Panc1 (cell line): ENCODE data around the gene RAPGEF3. TPM values are rescaled to one million over a fixed set of nuclear protein-coding genes. Genes with fewer than 3 reads are reported as not detected.

Experiments used
- ATAC-seq: fragments of 200-7000 bp; cut with Tn5 transposase; 2 replicates; pipeline ENCODE4 v1.9.1; 2020; ENCODE audit warnings: mild to moderate bottlenecking, moderate library complexity
- BruUV-seq: library from RNA; stranded (reverse); fragments of 400-500 nt; replicated peaks from 2 replicates; lab custom pipeline; 2021; lab: Mats Ljungman, UMichigan
- CTCF ChIA-PET: fragments of 300-600 bp; sonication (Branson Sonifier 250); formaldehyde crosslinking; loops from one replicate; lab custom pipeline; 2022; ENCODE audit warnings: antibody characterized with exemption; lab: Charles Lee
- POLR2A ChIA-PET: fragments of 300-600 bp; sonication (Branson Sonifier 250); formaldehyde crosslinking; loops from one replicate; lab custom pipeline; 2022; ENCODE audit warnings: antibody characterized with exemption; lab: Charles Lee
- DNase-seq: peaks from one replicate; pipeline ENCODE4 v3.0.0-alpha.2; 2010; ENCODE audit warnings: low read depth, low spot score
- H3K27ac ChIP-seq: 2 replicates; pipeline ENCODE4 v1.5.1; 2011; ENCODE audit warnings: mild to moderate bottlenecking, low read length, inconsistent platforms
- H3K27me3 ChIP-seq: fragments of 200-500 bp; sonication (Bioruptor generic); 2 replicates; pipeline ENCODE4 v1.6.0; 2014; ENCODE audit warnings: low read length, inconsistent platforms; ENCODE audit not compliant: control insufficient read depth, insufficient read depth
- H3K36me3 ChIP-seq: fragments of 200-500 bp; sonication (Bioruptor generic); 2 replicates; pipeline ENCODE4 v1.5.1; 2014; ENCODE audit warnings: inconsistent platforms, mild to moderate bottlenecking, low read length, moderate library complexity; ENCODE audit not compliant: control insufficient read depth, insufficient read depth
- H3K4me1 ChIP-seq: 2 replicates; pipeline ENCODE4 v1.5.1; 2011; ENCODE audit warnings: inconsistent platforms, mild to moderate bottlenecking, low read length, moderate library complexity; ENCODE audit not compliant: control insufficient read depth, insufficient read depth
- H3K4me3 ChIP-seq, 2 experiments: 2 replicates each; pipeline ENCODE4 v1.5.1; 2011 to 2012; ENCODE audit warnings: low read depth in 2 of 2, low read length in 2 of 2, mild to moderate bottlenecking in 2 of 2, inconsistent platforms in 1 of 2, moderate library complexity in 1 of 2
- H3K9me3 ChIP-seq: fragments of 200-500 bp; sonication (Bioruptor generic); 2 replicates; pipeline ENCODE4 v1.5.1; 2014; ENCODE audit warnings: low read depth, mild to moderate bottlenecking, inconsistent platforms, low read length, moderate library complexity; ENCODE audit not compliant: control insufficient read depth, insufficient read depth
- POLR2AphosphoS5 ChIP-seq: IDR thresholded peaks from 2 replicates; pipeline ENCODE4 v1.6.1; 2012; ENCODE audit warnings: mild to moderate bottlenecking, low read depth, low read length, moderate library complexity
- SIN3A ChIP-seq: IDR thresholded peaks from 2 replicates; pipeline ENCODE4 v1.6.1; 2012; ENCODE audit warnings: low read depth, mild to moderate bottlenecking, low read length, moderate library complexity, borderline replicate concordance; ENCODE audit not compliant: insufficient read depth
- TCF7L2 ChIP-seq: IDR thresholded peaks from 2 replicates; pipeline ENCODE4 v1.6.1; 2011; ENCODE audit warnings: mild to moderate bottlenecking, low read depth, low read length, inconsistent platforms
- in situ Hi-C: cut with HindIII; loops from 2 replicates; pipeline ENCODE4 v1.10.0; 2016; ENCODE audit warnings: low sequenced_read_pairs, low pct_unique_long_range_greater_than_20kb
- intact Hi-C: fragments of 100-400 bp; cut with micrococcal nuclease; formaldehyde crosslinking; loops from one replicate; pipeline ENCODE4 v1.10.0; 2022; ENCODE audit not compliant: unreplicated experiment
- total RNA-seq: library from RNA; stranded (reverse); gene quantifications from one replicate; pipeline ENCODE4 v1.2.1, GENCODE V29; 2021; ENCODE audit not compliant: unreplicated experiment
- TF ChIP-seq, protein P1 (sequence below): fragments of 450-650 bp; IDR thresholded peaks from 2 replicates; pipeline ENCODE4 v1.5.1; 2017; ENCODE audit warnings: mild to moderate bottlenecking
- TF ChIP-seq, protein P2 (sequence below), 2 experiments: IDR thresholded peaks; 2 replicates each; pipeline ENCODE4 v1.6.1; 2011 to 2012; ENCODE audit warnings: low read depth in 2 of 2, control low read depth in 1 of 2, low read length in 1 of 2, mild to moderate bottlenecking in 1 of 2, moderate library complexity in 1 of 2; ENCODE audit not compliant: insufficient read depth in 1 of 2

Gene RAPGEF3
- total RNA-seq, 1 experiment from 2014 or later = 5.8 TPM

- DNase-seq (no peak), ATAC-seq (no peak)
- H3K36me3 ChIP-seq = no peaks in the 10 kb centered on the region
- H3K27me3 ChIP-seq = no peaks in the 10 kb centered on the region
- no peak overlapping the region for H3K4me3 ChIP-seq
- POLR2A ChIA-PET = no interaction called here
- intact Hi-C loops (loop anchor here (10.0 kb wide), 1 partner anchor 123 kb away; no protein-coding TSS in a partner anchor), in situ Hi-C loops (no loop called here)
- no peak overlapping the region for H3K27ac ChIP-seq
- BruUV-seq = no TSS peak
- CTCF ChIA-PET = no interaction called here
- no peak for TF ChIP-seq TCF7L2
- TF ChIP-seq SIN3A = no peak
- TF ChIP-seq POLR2AphosphoS5 = no peak
- TF ChIP-seq, protein P1, sequence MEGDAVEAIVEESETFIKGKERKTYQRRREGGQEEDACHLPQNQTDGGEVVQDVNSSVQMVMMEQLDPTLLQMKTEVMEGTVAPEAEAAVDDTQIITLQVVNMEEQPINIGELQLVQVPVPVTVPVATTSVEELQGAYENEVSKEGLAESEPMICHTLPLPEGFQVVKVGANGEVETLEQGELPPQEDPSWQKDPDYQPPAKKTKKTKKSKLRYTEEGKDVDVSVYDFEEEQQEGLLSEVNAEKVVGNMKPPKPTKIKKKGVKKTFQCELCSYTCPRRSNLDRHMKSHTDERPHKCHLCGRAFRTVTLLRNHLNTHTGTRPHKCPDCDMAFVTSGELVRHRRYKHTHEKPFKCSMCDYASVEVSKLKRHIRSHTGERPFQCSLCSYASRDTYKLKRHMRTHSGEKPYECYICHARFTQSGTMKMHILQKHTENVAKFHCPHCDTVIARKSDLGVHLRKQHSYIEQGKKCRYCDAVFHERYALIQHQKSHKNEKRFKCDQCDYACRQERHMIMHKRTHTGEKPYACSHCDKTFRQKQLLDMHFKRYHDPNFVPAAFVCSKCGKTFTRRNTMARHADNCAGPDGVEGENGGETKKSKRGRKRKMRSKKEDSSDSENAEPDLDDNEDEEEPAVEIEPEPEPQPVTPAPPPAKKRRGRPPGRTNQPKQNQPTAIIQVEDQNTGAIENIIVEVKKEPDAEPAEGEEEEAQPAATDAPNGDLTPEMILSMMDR = no peak
- TF ChIP-seq, protein P2, sequence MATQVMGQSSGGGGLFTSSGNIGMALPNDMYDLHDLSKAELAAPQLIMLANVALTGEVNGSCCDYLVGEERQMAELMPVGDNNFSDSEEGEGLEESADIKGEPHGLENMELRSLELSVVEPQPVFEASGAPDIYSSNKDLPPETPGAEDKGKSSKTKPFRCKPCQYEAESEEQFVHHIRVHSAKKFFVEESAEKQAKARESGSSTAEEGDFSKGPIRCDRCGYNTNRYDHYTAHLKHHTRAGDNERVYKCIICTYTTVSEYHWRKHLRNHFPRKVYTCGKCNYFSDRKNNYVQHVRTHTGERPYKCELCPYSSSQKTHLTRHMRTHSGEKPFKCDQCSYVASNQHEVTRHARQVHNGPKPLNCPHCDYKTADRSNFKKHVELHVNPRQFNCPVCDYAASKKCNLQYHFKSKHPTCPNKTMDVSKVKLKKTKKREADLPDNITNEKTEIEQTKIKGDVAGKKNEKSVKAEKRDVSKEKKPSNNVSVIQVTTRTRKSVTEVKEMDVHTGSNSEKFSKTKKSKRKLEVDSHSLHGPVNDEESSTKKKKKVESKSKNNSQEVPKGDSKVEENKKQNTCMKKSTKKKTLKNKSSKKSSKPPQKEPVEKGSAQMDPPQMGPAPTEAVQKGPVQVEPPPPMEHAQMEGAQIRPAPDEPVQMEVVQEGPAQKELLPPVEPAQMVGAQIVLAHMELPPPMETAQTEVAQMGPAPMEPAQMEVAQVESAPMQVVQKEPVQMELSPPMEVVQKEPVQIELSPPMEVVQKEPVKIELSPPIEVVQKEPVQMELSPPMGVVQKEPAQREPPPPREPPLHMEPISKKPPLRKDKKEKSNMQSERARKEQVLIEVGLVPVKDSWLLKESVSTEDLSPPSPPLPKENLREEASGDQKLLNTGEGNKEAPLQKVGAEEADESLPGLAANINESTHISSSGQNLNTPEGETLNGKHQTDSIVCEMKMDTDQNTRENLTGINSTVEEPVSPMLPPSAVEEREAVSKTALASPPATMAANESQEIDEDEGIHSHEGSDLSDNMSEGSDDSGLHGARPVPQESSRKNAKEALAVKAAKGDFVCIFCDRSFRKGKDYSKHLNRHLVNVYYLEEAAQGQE (IDR thresholded peaks at IDR 0.05; ENCODE audit: insufficient read depth in 1 of 2, low read depth in 2 of 2, low read length in 1 of 2) = no peak
- H3K4me1 ChIP-seq = peaks cover 3% of the 10 kb centered on the region; the same call in 1 of the 2 replicates
- H3K9me3 ChIP-seq = no peaks in the 10 kb centered on the region
These were observed 46.5 kb downstream of the RAPGEF3 start for GRCh38 chr12:47712171-47712570.

DNA sequence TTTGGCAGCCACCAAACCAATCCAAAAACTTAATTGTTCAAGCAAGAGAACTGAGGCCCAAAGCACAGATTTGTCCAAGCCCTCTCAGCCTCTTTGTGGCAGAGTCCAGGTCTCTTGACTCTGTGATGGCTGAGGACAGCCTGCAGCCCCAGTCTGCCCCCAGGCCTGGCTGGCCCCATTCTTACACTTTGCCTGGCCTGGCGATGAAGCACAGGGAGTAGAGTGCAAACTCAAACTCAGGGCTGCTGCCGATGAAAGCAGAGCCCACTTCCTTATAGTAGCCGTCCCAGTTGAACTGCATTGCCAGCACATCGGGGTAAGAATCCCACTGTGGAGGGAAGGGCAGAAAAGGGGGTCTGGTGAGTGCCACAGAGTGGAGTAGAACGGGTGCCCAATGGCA lies 47.2 kb downstream of the RAPGEF3 start:
- ChIA-PET POLR2A (no interaction called here), CTCF (interaction anchor here (0.5 kb wide), 1 partner anchor 25 kb away, joined by 3 read pairs; no protein-coding TSS in a partner anchor)
- Histone ChIP-seq H3K36me3 (no peaks in the 10 kb centered on the region; the same call in 1 of the 2 replicates), H3K27ac (no peak overlapping the region), H3K4me3 (no peak overlapping the region), H3K9me3 (no peaks in the 10 kb centered on the region), H3K27me3 (no peaks in the 10 kb centered on the region), H3K4me1 (peaks cover 8% of the 10 kb centered on the region)
- intact Hi-C loops (loop anchor here (10.0 kb wide), 1 partner anchor 123 kb away; no protein-coding TSS in a partner anchor), in situ Hi-C loops (no loop called here)
- DNase-seq = no peak
- TF ChIP-seq SIN3A = no peak
- TF ChIP-seq, protein P2 (IDR thresholded peaks at IDR 0.05; ENCODE audit: insufficient read depth in 1 of 2, low read depth in 2 of 2, low read length in 1 of 2) = no peak
- TF ChIP-seq, protein P1 = no peak
- no peak for TF ChIP-seq POLR2AphosphoS5
- TF ChIP-seq TCF7L2 = no peak
- ATAC-seq = no peak
- no TSS peak for BruUV-seq
